ENCODE data around the gene IRF2.

Gene IRF2

GRCh38 chr4:184474263-184475095, at the start of gene IRF2:
Gene IRF2, minus strand, starts transcription at chr4:184474550. Its CDS starts 45,486 bp downstream, at chr4:184429064.
- DNase-seq: peak; percentile 73

- no peak for DNase-seq
These were observed 41.3 kb upstream of the IRF2 start for GRCh38 chr4:184515606-184516005.

GRCh38 chr4:184514121-184514988, 40.0 kb upstream of the IRF2 start:
- DNase-seq: no peak

GRCh38 chr4:184513802-184514120, 39.4 kb upstream of the IRF2 start:
- no peak for DNase-seq

GRCh38 chr4:184511156-184511555, 36.8 kb upstream of the IRF2 start:
- DNase-seq: no peak

GRCh38 chr4:184510401-184510800, 36.1 kb upstream of the IRF2 start:
- DNase-seq: no peak

- DNase-seq: no peak
These were observed 32.3 kb upstream of the IRF2 start for GRCh38 chr4:184506527-184507121.

GRCh38 chr4:184504385-184504784, 30.0 kb upstream of the IRF2 start:
- no peak for DNase-seq

GRCh38 chr4:184503869-184504300, 29.5 kb upstream of the IRF2 start:
- no peak for DNase-seq

- DNase-seq: no peak
These were observed 26.6 kb upstream of the IRF2 start for GRCh38 chr4:184500748-184501589.

- no peak for DNase-seq
These were observed 25.6 kb upstream of the IRF2 start for GRCh38 chr4:184499996-184500395.

GRCh38 chr4:184498598-184498997, 24.2 kb upstream of the IRF2 start:
- no peak for DNase-seq

GRCh38 chr4:184489771-184490170, 15.4 kb upstream of the IRF2 start:
- DNase-seq: no peak

- no peak for DNase-seq
These were observed 13.2 kb upstream of the IRF2 start for GRCh38 chr4:184487503-184487902.

- DNase-seq: no peak
These were observed 10.9 kb upstream of the IRF2 start for GRCh38 chr4:184485279-184485678.

GRCh38 chr4:184481544-184481943, 7.2 kb upstream of the IRF2 start:
- DNase-seq: no peak

GRCh38 chr4:184479516-184479950, 5.2 kb upstream of the IRF2 start:
- DNase-seq: no peak

- DNase-seq: no peak
These were observed 3.0 kb upstream of the IRF2 start for GRCh38 chr4:184477201-184477999.

- DNase-seq: no peak
These were observed 2.3 kb upstream of the IRF2 start for GRCh38 chr4:184476695-184477094.

GRCh38 chr4:184475498-184475897, 1.1 kb upstream of the IRF2 start:
- DNase-seq: no peak

GRCh38 chr4:184475096-184475461, 729 bp upstream of the IRF2 start:
- DNase-seq: no peak
